HPDE6-E6E7 (cell line): ENCODE data around the gene GAB1.
"Not testable (repeated sequence)": the region's sequence is repeated elsewhere in the genome, so short reads cannot be mapped to it uniquely, and the experiment has no call there.

Source experiments
- DNase-seq: peaks from one replicate; pipeline ENCODE4 v3.0.0; 2011; ENCODE audit warnings: missing footprints; ENCODE audit errors: extremely low spot score

Gene GAB1

GRCh38 chr4:143338313-143338712, 1.6 kb downstream of the GAB1 start:
- DNase-seq = no peak

GRCh38 chr4:143339497-143339896, 2.8 kb downstream of the GAB1 start:
- DNase-seq = no peak

GRCh38 chr4:143341186-143341755, 4.6 kb downstream of the GAB1 start:
- no peak for DNase-seq

GRCh38 chr4:143343276-143343831, 6.7 kb downstream of the GAB1 start:
- no peak for DNase-seq

- no peak for DNase-seq
Observed at GRCh38 chr4:143344041-143344440, 7.4 kb downstream of the GAB1 start.

GRCh38 chr4:143344774-143345173, 8.1 kb downstream of the GAB1 start:
- DNase-seq = no peak

- DNase-seq = no peak
Observed at GRCh38 chr4:143345356-143345755, 8.7 kb downstream of the GAB1 start.

- peak; percentile 88 for DNase-seq
Observed at GRCh38 chr4:143346206-143346605, 9.5 kb downstream of the GAB1 start.

- DNase-seq = no peak
Observed at GRCh38 chr4:143347484-143348111, 10.9 kb downstream of the GAB1 start.

GRCh38 chr4:143348233-143349077, 11.8 kb downstream of the GAB1 start:
- no peak for DNase-seq

- not testable (repeated sequence) for DNase-seq
Observed at GRCh38 chr4:143349858-143350527, 13.3 kb downstream of the GAB1 start.

GRCh38 chr4:143351149-143351691, 14.5 kb downstream of the GAB1 start:
- no peak for DNase-seq

- DNase-seq = no peak
Observed at GRCh38 chr4:143351774-143352451, 15.2 kb downstream of the GAB1 start.

- no peak for DNase-seq
Observed at GRCh38 chr4:143352720-143353119, 16.0 kb downstream of the GAB1 start.

- DNase-seq = no peak
Observed at GRCh38 chr4:143353797-143354196, 17.1 kb downstream of the GAB1 start.

GRCh38 chr4:143354990-143355389, 18.3 kb downstream of the GAB1 start:
- DNase-seq = no peak

- DNase-seq = no peak
Observed at GRCh38 chr4:143355540-143356217, 19.0 kb downstream of the GAB1 start.

- DNase-seq = no peak
Observed at GRCh38 chr4:143356493-143356892, 19.8 kb downstream of the GAB1 start.

- no peak for DNase-seq
Observed at GRCh38 chr4:143357161-143357845, 20.6 kb downstream of the GAB1 start.

- no peak for DNase-seq
Observed at GRCh38 chr4:143358419-143358818, 21.7 kb downstream of the GAB1 start.
